A673 (cell line): ENCODE results near the gene EFCAB14.

Experiments
- EZH2 ChIP-seq: fragments of 200-600 bp; sonication (generic); IDR thresholded peaks from 2 replicates; pipeline ENCODE4 v1.6.1; 2017; ENCODE audit warnings: borderline replicate concordance, low read depth, mild to moderate bottlenecking, mixed read lengths, antibody characterized with exemption, low read length; ENCODE audit not compliant: poor library complexity, severe bottlenecking
- TF ChIP-seq, protein P1 (sequence below): fragments of 300-800, 200-600 bp; sonication (generic); conservative IDR thresholded peaks from 2 replicates; pipeline ENCODE4 v1.5.1; 2017; ENCODE audit warnings: low read depth, mild to moderate bottlenecking, antibody characterized with exemption, low read length, moderate library complexity, mixed read lengths

DNA sequence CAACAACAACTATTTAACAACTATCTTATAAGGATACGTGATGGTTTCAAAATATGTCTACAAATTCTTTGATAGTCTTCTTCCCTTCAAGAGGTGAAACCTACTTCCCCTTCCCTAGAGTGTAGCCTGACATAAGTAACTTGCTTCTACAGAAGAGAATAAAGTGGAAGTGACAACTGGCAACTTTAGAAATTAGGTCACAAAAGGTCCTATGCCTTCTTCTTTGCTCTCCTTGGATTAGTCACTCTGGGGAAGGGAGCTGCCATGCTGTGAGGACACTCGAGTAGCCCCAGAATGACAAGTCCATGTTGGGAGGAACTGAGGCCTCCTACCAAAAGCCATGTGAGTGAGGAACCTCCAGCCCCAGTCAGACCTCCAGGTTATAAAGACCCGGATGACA is 19.2 kb downstream of the EFCAB14 start:
- TF ChIP-seq, protein P1, sequence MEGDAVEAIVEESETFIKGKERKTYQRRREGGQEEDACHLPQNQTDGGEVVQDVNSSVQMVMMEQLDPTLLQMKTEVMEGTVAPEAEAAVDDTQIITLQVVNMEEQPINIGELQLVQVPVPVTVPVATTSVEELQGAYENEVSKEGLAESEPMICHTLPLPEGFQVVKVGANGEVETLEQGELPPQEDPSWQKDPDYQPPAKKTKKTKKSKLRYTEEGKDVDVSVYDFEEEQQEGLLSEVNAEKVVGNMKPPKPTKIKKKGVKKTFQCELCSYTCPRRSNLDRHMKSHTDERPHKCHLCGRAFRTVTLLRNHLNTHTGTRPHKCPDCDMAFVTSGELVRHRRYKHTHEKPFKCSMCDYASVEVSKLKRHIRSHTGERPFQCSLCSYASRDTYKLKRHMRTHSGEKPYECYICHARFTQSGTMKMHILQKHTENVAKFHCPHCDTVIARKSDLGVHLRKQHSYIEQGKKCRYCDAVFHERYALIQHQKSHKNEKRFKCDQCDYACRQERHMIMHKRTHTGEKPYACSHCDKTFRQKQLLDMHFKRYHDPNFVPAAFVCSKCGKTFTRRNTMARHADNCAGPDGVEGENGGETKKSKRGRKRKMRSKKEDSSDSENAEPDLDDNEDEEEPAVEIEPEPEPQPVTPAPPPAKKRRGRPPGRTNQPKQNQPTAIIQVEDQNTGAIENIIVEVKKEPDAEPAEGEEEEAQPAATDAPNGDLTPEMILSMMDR: no peak
- no peak for TF ChIP-seq EZH2
